ENCODE data around the gene TBC1D5.

DNA sequence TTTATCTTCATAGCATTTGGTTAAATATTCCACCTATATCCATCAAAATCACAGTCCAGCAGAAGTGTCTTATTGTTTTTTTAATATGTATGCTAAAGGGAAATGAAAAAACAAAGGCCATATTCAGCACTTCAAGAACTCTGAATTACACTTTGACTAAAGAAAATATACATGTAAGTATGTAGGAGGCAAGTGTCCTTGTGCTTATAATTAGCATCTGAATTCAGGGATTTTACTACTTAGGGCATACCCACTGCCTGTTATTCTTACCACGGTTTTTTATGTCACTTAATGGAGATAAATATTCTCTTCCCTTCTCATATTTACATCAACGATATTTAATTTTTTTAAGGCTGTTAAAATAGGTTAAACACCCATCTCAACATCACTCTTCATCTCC, 117.3 kb downstream of the TBC1D5 start:
- TF ChIP-seq, protein P1, sequence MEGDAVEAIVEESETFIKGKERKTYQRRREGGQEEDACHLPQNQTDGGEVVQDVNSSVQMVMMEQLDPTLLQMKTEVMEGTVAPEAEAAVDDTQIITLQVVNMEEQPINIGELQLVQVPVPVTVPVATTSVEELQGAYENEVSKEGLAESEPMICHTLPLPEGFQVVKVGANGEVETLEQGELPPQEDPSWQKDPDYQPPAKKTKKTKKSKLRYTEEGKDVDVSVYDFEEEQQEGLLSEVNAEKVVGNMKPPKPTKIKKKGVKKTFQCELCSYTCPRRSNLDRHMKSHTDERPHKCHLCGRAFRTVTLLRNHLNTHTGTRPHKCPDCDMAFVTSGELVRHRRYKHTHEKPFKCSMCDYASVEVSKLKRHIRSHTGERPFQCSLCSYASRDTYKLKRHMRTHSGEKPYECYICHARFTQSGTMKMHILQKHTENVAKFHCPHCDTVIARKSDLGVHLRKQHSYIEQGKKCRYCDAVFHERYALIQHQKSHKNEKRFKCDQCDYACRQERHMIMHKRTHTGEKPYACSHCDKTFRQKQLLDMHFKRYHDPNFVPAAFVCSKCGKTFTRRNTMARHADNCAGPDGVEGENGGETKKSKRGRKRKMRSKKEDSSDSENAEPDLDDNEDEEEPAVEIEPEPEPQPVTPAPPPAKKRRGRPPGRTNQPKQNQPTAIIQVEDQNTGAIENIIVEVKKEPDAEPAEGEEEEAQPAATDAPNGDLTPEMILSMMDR (IDR thresholded peaks at IDR 0.05): no peak
- no peak for TF ChIP-seq POLR2AphosphoS5 (IDR thresholded peaks at IDR 0.05)

All from breast epithelium (tissue), 3 donors.